Fibroblast of skin of left quadriceps (primary cell): ENCODE results near the gene PSMD13.

Experiments
- DNase-seq, 2 experiments: peaks; one replicate each; pipeline ENCODE4 v3.0.0-alpha.2; 2013; ENCODE audit warnings: low read depth in 2 of 2

The PSMD13 gene

DNA sequence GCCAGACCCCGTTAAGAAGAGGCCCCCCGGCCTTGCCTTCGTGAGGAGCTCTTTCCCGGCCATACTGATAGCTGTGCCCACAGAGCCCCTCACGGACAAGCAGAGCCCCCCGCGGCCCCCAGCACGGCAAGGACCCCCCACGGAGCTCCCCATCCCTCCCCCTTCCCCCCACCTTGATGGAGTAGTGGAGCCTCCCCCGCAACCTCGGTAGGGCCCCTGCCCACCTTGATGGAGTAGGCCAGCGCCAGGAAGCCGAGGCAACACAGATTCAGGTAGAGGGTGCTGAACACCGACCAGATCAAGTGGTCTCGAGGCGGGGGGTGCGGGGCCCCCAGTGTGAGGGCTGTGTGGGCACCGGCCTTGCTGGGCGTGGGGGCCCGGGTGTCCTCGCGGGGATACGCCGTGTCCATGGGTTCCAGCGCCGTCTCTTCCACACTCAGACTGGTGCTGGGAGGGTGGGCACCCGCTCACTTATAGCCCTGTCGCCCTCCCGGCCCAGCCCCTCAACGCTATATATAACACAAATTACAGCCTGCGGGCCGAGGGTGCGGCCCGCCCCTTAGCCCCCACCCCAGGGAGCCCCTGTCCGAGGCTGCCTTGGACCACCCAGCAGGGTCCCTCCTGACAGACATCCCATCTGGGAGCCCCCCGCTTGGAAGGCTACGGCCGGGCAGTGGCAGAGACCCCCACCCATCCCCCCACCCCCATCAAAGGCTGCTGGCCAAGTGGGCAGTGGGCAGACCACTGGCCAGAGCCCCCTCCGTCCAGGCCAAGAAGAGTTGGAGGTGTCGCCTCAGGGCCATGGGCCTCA is 62.5 kb downstream of the PSMD13 start, which contains the start of gene IFITM5:
Gene IFITM5 (minus strand): TSS at position 446 of the 811 bp plus-strand sequence. CDS start 36 bp downstream, at position 410.
- no peak for DNase-seq

- DNase-seq, result no peak
Observed at GRCh38 chr11:299951-300735, 63.4 kb downstream of the PSMD13 start.
